EL (cell line): ENCODE measurements around the gene EPC1.
"Not testable (repeated sequence)": the region's sequence is repeated elsewhere in the genome, so short reads cannot be mapped to it uniquely, and the experiment has no call there.

Source experiments
- DNase-seq: peaks from one replicate; pipeline ENCODE4 v3.0.0-alpha.2; 2016

Gene EPC1

GRCh38 chr10:32268788-32269187, 78.2 kb downstream of the EPC1 start:
- DNase-seq = no peak

- DNase-seq = no peak
Observed at GRCh38 chr10:32266979-32267378, 80.0 kb downstream of the EPC1 start.

- DNase-seq = no peak
Observed at GRCh38 chr10:32266566-32266965, 80.4 kb downstream of the EPC1 start.

- no peak for DNase-seq
Observed at GRCh38 chr10:32265756-32266155, 81.2 kb downstream of the EPC1 start.

- DNase-seq = peak; percentile 17
Observed at GRCh38 chr10:32263300-32263699, 83.7 kb downstream of the EPC1 start.

- no peak for DNase-seq
Observed at GRCh38 chr10:32259551-32259950, 87.4 kb downstream of the EPC1 start.

GRCh38 chr10:32256613-32257437, 90.1 kb downstream of the EPC1 start:
- DNase-seq = peak; percentile 57

- no peak for DNase-seq
Observed at GRCh38 chr10:32253821-32254220, 93.1 kb downstream of the EPC1 start.

- DNase-seq = peak; percentile 25
Observed at GRCh38 chr10:32253276-32253675, 93.7 kb downstream of the EPC1 start.

GRCh38 chr10:32250489-32250888, 96.5 kb downstream of the EPC1 start:
- DNase-seq = not testable (repeated sequence)

- no peak for DNase-seq
Observed at GRCh38 chr10:32246685-32247084, 100.3 kb downstream of the EPC1 start.

- DNase-seq = no peak
Observed at GRCh38 chr10:32245760-32246159, 101.2 kb downstream of the EPC1 start.

- no peak for DNase-seq
Observed at GRCh38 chr10:32244421-32245207, 102.3 kb downstream of the EPC1 start.

- DNase-seq = no peak
Observed at GRCh38 chr10:32244011-32244410, 102.9 kb downstream of the EPC1 start.

- DNase-seq = no peak
Observed at GRCh38 chr10:32241946-32242345, 105.0 kb downstream of the EPC1 start.

GRCh38 chr10:32240471-32240870, 106.5 kb downstream of the EPC1 start:
- DNase-seq = no peak

GRCh38 chr10:32239769-32240168, 107.2 kb downstream of the EPC1 start:
- DNase-seq = peak; percentile 84

GRCh38 chr10:32237644-32238345, 109.2 kb downstream of the EPC1 start:
- peak; percentile 85 for DNase-seq

- no peak for DNase-seq
Observed at GRCh38 chr10:32234471-32234870, 112.5 kb downstream of the EPC1 start.

- not testable (repeated sequence) for DNase-seq
Observed at GRCh38 chr10:32233375-32233774, 113.6 kb downstream of the EPC1 start.

GRCh38 chr10:32232378-32232777, 114.6 kb downstream of the EPC1 start:
- DNase-seq = no peak

- DNase-seq = not testable (repeated sequence)
Observed at GRCh38 chr10:32229788-32230187, 117.2 kb downstream of the EPC1 start.

GRCh38 chr10:32229170-32229569, 117.8 kb downstream of the EPC1 start:
- DNase-seq = no peak
